A375 (cell line): ENCODE data around the gene PNPLA7. TPM values are rescaled to one million over a fixed set of nuclear protein-coding genes. Genes with fewer than 3 reads are reported as not detected.

ENCODE experiments used
- total RNA-seq: library from RNA; depleted of rRNA; stranded (reverse); fragments of >200 nt; shearing (Covaris generic); gene quantifications from 2 replicates; pipeline ENCODE4 v1.2.3, GENCODE V29; 2014; rRNA removed

The PNPLA7 gene
- 1.3 and 1.8 TPM in 2 replicates for total RNA-seq

GRCh38 chr9:137550231-137550621, at the start of gene PNPLA7:
PNPLA7 (minus strand) TSS chr9:137550402; CDS start chr9:137550197, 205 bp downstream.

GRCh38 chr9:137590469-137591383, 40.5 kb upstream of the PNPLA7 start, which contains the start of gene ZMYND19:
ZMYND19 (minus strand) TSS chr9:137590512; CDS start chr9:137590263, 249 bp downstream.

DNA sequence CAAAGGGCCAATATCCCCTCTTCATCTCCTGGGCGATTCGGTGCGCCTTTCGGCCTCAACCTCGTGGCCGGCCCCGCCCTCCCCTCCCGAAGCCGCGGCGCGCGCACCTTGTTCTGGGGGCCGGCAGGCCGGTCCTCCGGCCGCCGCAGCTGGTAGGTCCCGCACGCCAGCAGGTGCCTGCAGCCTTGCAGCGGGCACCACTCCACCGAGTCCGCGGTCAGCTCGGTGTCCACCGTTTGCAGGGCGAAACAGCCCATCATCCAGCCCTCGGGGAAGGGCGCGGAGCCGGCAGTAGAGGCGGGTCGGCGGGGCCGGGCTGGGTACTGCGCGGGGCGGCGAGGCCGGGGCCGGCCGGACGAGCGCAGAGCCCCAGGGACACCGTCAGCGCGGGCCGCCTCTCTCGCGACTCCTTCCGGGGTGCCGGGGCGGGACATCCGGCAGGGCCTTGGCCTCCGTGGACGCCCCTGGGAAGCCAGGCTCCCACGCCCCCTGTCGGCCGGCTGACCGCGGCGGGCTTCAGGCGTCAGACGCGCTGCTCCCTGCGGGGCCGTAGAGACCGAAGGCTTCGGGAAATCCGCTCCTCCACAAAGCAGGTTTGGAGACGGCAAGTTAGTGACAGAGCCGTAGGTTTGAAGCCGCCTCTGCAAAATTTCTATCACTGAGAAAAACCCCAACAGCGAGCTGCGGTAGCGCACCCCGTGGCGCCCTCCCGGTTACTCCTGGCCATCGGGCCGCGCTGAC, 28.5 kb upstream of the PNPLA7 start, which contains the start of gene DPH7:
DPH7 (minus strand) TSS at position 408 of the 741 bp plus-strand sequence; CDS start at position 260, 148 bp downstream.

GRCh38 chr9:137551264-137552021, 1.2 kb upstream of the PNPLA7 start, which contains the start of gene MRPL41:
MRPL41 (plus strand) TSS chr9:137551879; CDS start chr9:137552082, 203 bp downstream.

DNA sequence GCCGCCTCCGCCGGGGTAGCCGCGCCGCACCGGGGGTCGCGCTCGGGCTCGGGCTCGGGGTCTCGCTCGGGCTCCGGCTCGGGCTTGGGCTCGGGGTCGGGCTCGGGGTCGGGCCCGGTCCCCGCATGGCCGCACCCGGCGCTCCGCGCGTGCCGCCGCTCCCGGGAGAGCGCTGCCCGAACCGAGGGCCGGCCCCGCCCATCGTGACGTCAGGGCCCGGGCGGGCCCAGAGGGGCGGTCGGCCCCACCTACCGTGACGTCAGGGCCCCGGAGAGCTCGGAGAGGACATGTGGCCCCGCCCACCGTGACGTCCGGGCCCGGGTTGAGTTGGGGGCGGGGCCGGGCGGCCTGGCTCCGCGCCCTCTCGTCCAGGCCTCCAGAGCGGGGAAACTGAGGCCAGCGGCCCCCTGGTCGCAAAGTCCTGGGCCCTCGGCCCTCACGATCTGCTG, 91.0 kb downstream of the PNPLA7 start, which contains the start of gene NSMF:
NSMF (minus strand) TSS at position 183 of the 449 bp plus-strand sequence. CDS start 232 bp downstream, outside the sequence.

GRCh38 chr9:137441289-137441934, 108.8 kb downstream of the PNPLA7 start, which contains the start of gene ENTPD8:
ENTPD8 (minus strand) TSS chr9:137441357; CDS start chr9:137438285, 3,072 bp downstream.

GRCh38 chr9:137422604-137423513, 127.3 kb downstream of the PNPLA7 start, which contains the start of the genes EXD3 and NOXA1:
EXD3 (minus strand) TSS chr9:137423162; CDS start chr9:137395357, 27,805 bp downstream.
NOXA1 (plus strand) TSS chr9:137423393; CDS start chr9:137423530, 137 bp downstream.

Other genes with a start within 250 kb of the PNPLA7 start
- 0.11 TPM in 1 of 2 replicates, not detected in the other for gene NRARP, start 248.1 kb downstream of the PNPLA7 start, total RNA-seq
- 3.9 and 4.8 TPM in 2 replicates for gene EXD3, start 127.2 kb downstream of the PNPLA7 start, total RNA-seq
- 0.56 and 1.2 TPM in 2 replicates for gene NOXA1, start 127.0 kb downstream of the PNPLA7 start, total RNA-seq
- 0.21 TPM in 1 of 2 replicates, not detected in the other for gene ENTPD8, start 109.0 kb downstream of the PNPLA7 start, total RNA-seq
- gene NSMF, start 91.1 kb downstream of the PNPLA7 start, total RNA-seq: 34.7 and 38.6 TPM in 2 replicates
- 132 and 161 TPM in 2 replicates for gene MRPL41, start 1.5 kb upstream of the PNPLA7 start, total RNA-seq
- 41.4 and 46.1 TPM in 2 replicates for gene DPH7, start 28.5 kb upstream of the PNPLA7 start, total RNA-seq
- gene ZMYND19, start 40.1 kb upstream of the PNPLA7 start, total RNA-seq: 49.6 and 53.9 TPM in 2 replicates
- 38.8 and 45.0 TPM in 2 replicates for gene ARRDC1, start 55.3 kb upstream of the PNPLA7 start, total RNA-seq
- gene EHMT1, start 68.6 kb upstream of the PNPLA7 start, total RNA-seq: 58.4 and 61.8 TPM in 2 replicates